ENCODE results near the gene USP11.

USP11 gene

DNA sequence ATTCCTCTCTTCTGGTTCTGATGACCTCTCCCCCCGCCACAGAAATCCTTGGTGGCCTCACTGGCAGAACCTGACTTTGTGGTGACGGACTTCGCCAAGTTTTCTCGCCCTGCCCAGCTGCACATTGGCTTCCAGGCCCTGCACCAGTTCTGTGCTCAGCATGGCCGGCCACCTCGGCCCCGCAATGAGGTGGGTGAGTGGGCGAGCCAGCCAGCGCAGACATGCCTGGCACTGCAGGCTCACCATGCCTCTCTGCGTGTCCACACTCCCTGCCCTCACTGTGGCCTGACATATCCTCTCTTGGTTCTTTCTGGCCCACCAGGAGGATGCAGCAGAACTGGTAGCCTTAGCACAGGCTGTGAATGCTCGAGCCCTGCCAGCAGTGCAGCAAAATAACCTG is 30.5 kb upstream of the USP11 start:
- no peak for DNase-seq (ENCODE audit: low read depth in 2 of 2)

DNA sequence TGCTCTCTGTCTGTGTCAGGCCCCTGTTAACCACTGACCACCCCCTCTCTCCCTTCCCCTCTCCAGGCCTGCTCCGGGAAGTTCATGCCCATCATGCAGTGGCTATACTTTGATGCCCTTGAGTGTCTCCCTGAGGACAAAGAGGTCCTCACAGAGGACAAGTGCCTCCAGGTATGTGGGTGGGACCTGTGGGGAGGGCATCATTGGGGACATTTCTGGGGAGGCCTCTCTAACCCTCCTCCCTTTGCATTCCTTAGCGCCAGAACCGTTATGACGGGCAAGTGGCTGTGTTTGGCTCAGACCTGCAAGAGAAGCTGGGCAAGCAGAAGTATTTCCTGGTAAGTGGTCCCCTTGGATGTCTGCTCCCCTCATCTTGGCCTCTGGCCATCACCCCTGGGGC is 29.9 kb upstream of the USP11 start:
- H3K4me3 ChIP-seq (replicated peaks in 1 of 2; ENCODE audit: low read depth in 2 of 2, low read length in 2 of 2): no peak overlapping the region
- DNase-seq (ENCODE audit: low read depth in 2 of 2): no peak
- TF ChIP-seq, protein P1, sequence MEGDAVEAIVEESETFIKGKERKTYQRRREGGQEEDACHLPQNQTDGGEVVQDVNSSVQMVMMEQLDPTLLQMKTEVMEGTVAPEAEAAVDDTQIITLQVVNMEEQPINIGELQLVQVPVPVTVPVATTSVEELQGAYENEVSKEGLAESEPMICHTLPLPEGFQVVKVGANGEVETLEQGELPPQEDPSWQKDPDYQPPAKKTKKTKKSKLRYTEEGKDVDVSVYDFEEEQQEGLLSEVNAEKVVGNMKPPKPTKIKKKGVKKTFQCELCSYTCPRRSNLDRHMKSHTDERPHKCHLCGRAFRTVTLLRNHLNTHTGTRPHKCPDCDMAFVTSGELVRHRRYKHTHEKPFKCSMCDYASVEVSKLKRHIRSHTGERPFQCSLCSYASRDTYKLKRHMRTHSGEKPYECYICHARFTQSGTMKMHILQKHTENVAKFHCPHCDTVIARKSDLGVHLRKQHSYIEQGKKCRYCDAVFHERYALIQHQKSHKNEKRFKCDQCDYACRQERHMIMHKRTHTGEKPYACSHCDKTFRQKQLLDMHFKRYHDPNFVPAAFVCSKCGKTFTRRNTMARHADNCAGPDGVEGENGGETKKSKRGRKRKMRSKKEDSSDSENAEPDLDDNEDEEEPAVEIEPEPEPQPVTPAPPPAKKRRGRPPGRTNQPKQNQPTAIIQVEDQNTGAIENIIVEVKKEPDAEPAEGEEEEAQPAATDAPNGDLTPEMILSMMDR (IDR thresholded peaks at IDR 0.05; ENCODE audit: low read depth, low read length): no peak

More for the DNA sequence above, 30.5 kb upstream of the USP11 start:
- H3K4me3 ChIP-seq (replicated peaks in 1 of 2; ENCODE audit: low read depth in 2 of 2, low read length in 2 of 2): no peak overlapping the region
- TF ChIP-seq, protein P1 (IDR thresholded peaks at IDR 0.05; ENCODE audit: low read depth, low read length): no peak

DNA sequence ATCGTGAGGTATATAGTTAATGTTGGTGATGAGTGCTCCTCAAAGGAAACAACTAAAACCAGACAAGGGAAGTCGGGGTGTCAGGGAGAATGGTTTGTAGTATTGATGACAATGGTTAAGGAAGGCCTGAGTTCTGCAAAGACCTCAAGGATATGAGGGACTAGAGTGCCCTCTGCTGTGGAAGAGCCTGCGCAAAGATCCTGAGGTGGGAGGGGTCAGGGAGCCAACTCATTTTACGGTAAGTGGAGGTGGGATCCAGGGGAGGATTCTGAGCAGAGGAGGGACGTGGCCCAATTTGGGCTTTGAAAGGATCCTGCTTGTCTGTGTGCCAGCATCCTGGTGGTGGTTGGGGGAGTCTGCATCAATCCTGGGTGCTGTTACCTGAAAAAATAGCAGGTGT is 27.8 kb upstream of the USP11 start:
- TF ChIP-seq, protein P1 (IDR thresholded peaks at IDR 0.05; ENCODE audit: low read depth, low read length): no peak
- DNase-seq (ENCODE audit: low read depth in 2 of 2): no peak
- H3K4me3 ChIP-seq (replicated peaks in 1 of 2; ENCODE audit: low read depth in 2 of 2, low read length in 2 of 2): no peak overlapping the region

DNA sequence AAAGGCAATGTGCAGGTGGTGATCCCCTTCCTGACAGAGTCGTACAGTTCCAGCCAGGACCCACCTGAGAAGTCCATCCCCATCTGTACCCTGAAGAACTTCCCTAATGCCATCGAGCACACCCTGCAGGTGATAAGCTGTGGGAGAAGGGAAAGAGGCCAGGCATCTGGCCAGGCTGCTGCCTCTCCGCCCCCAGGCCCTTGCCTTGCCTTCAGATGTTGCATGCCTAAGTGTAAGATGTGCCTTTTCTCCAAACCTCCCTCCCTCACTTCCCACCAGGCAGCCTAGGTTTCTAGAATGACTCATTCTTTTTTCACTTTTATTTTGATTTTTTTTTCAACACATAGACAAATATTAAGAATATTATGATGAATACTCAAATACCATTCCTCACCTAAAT is 26.5 kb upstream of the USP11 start:
- H3K4me3 ChIP-seq (replicated peaks in 1 of 2; ENCODE audit: low read depth in 2 of 2, low read length in 2 of 2): no peak overlapping the region
- no peak for DNase-seq (ENCODE audit: low read depth in 2 of 2)
- TF ChIP-seq, protein P1 (IDR thresholded peaks at IDR 0.05; ENCODE audit: low read depth, low read length): no peak

DNA sequence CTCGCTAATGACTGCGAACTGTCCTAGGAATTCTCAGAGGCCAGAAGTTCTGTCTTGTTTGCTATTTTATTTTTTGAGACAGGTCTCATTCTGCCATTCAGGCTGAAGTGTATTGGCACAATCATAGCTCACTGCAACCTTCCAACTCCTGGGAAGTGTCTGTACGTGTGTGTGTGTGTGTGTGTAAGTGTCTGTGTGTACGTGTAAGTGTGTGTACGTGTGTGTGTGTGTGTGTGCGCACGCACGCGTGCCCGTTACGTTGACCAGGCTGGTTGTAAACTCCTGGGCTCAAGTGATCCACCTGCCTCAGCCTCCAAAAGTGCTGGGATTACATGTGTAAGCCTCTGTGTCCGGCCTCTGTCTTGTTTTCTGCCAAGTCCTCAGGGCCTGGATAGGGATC is 24.7 kb upstream of the USP11 start:
- TF ChIP-seq, protein P1 (IDR thresholded peaks at IDR 0.05; ENCODE audit: low read depth, low read length): no peak
- H3K4me3 ChIP-seq (replicated peaks in 1 of 2; ENCODE audit: low read depth in 2 of 2, low read length in 2 of 2): no peak overlapping the region
- DNase-seq (ENCODE audit: low read depth in 2 of 2): no peak

DNA sequence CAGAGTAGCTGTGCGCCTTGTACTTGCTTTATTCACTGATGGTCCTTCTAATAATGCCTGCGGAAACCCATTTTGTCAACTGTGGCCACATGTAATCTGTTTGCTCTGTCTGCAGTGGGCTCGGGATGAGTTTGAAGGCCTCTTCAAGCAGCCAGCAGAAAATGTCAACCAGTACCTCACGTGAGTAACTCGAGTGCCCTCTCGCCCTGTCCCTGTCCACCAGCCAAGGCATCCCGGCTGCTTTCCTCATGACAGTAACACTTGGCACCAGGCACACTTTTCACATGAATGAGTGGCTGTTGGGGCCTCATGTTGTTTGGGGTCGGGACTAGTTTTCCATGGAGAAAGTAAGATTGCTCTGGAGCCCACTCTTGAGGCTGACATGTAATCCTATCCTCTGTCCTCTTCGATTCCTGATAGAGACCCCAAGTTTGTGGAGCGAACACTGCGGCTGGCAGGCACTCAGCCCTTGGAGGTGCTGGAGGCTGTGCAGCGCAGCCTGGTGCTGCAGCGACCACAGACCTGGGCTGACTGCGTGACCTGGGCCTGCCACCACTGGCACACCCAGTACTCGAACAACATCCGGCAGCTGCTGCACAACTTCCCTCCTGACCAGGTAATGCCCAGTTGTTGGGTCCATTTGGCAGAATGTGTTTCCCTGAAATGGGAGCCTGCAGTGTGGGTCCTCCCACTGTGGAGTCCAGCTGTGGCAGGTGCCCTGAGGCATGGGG is 23.1 kb upstream of the USP11 start:
- no peak overlapping the region for H3K4me3 ChIP-seq (replicated peaks in 1 of 2; ENCODE audit: low read depth in 2 of 2, low read length in 2 of 2)
- no peak for DNase-seq (ENCODE audit: low read depth in 2 of 2)
- TF ChIP-seq, protein P1 (IDR thresholded peaks at IDR 0.05; ENCODE audit: low read depth, low read length): no peak
